DND-41 (cell line): ENCODE data around the gene POLR2B.
A peak's percentile ranks its signal among the peaks of the same experiment; 100 is the strongest.

Experiments
- ATAC-seq: fragments of 200-7000 bp; cut with Tn5 transposase; 3 replicates; pipeline ENCODE4 v1.9.1; 2021; ENCODE audit warnings: low read depth; ENCODE audit not compliant: insufficient read depth
- DNase-seq: peaks from one replicate; pipeline ENCODE4 v3.0.0-alpha.2; 2020
- H2AFZ ChIP-seq: 2 replicates; pipeline ENCODE4 v1.6.0; 2012; ENCODE audit warnings: low read depth, low read length
- H3K27ac ChIP-seq: 2 replicates; pipeline ENCODE4 v1.5.1; 2012; ENCODE audit warnings: low read length, inconsistent platforms
- H3K27me3 ChIP-seq: fragments of 200-600 bp; sonication (generic); 2 replicates; pipeline ENCODE4 v1.6.0; 2012; ENCODE audit warnings: low read length, mild to moderate bottlenecking, inconsistent platforms; ENCODE audit not compliant: insufficient read depth, poor library complexity
- H3K36me3 ChIP-seq: 2 replicates; pipeline ENCODE4 v1.5.1; 2012; ENCODE audit warnings: low read length, inconsistent platforms; ENCODE audit not compliant: insufficient read depth
- H3K4me1 ChIP-seq: 2 replicates; pipeline ENCODE4 v1.5.1; 2012; ENCODE audit warnings: mild to moderate bottlenecking, low read length; ENCODE audit not compliant: insufficient read depth
- H3K4me2 ChIP-seq: 2 replicates; pipeline ENCODE4 v1.6.0; 2012; ENCODE audit warnings: mild to moderate bottlenecking, moderate library complexity, low read length, inconsistent platforms; ENCODE audit not compliant: insufficient read depth
- H3K4me3 ChIP-seq, 2 experiments: fragments of 200-600 bp in 1 of 2; shearing (Covaris generic) in 1 of 2; 2 replicates each; pipeline ENCODE4 v1.5.1; 2012 to 2016; ENCODE audit warnings: inconsistent platforms in 2 of 2, low read length in 2 of 2, mild to moderate bottlenecking in 2 of 2, low read depth in 1 of 2, moderate library complexity in 1 of 2
- H3K79me2 ChIP-seq: 2 replicates; pipeline ENCODE4 v1.6.0; 2012; ENCODE audit warnings: low read length, inconsistent platforms; ENCODE audit not compliant: insufficient read depth
- H3K9ac ChIP-seq: 2 replicates; pipeline ENCODE4 v1.6.0; 2012; ENCODE audit warnings: low read depth, mild to moderate bottlenecking, inconsistent platforms, low read length, moderate library complexity
- H3K9me3 ChIP-seq: 2 replicates; pipeline ENCODE4 v1.5.1; 2012; ENCODE audit warnings: low read length, moderate library complexity, mild to moderate bottlenecking, inconsistent platforms; ENCODE audit not compliant: insufficient read depth, severe bottlenecking
- H4K20me1 ChIP-seq: 2 replicates; pipeline ENCODE4 v1.6.0; 2012; ENCODE audit warnings: low read length; ENCODE audit not compliant: insufficient read depth
- CTCF ChIP-seq: IDR thresholded peaks from 2 replicates; pipeline ENCODE4 v1.5.1; 2012; ENCODE audit warnings: borderline replicate concordance, low read length, moderate library complexity, mild to moderate bottlenecking; ENCODE audit not compliant: poor library complexity, severe bottlenecking; ENCODE audit errors: extremely low read depth
- EZH2 ChIP-seq: IDR thresholded peaks from 3 replicates; pipeline ENCODE4 v1.6.1; 2012; ENCODE audit warnings: borderline replicate concordance, low read depth, mild to moderate bottlenecking, moderate library complexity, low read length, inconsistent platforms; ENCODE audit not compliant: severe bottlenecking

The POLR2B gene

GRCh38 chr4:57037982-57038604 lies 59.4 kb downstream of the POLR2B start:
- H3K27me3 ChIP-seq: no peaks in the 10 kb centered on the region
- H4K20me1 ChIP-seq: no peaks in the 10 kb centered on the region
- no peaks in the 10 kb centered on the region for H3K79me2 ChIP-seq
- ATAC-seq (0 out of 3 replicates have a peak, but pooled peaks have one; percentile 40), DNase-seq (peak; percentile 19)
- no peak overlapping the region for H3K9ac ChIP-seq
- TF ChIP-seq EZH2 (no peak), CTCF (peak; percentile 63)
- H3K4me1 ChIP-seq: no peaks in the 10 kb centered on the region
- no peak overlapping the region for H3K4me3 ChIP-seq
- H3K4me2 ChIP-seq: no peak overlapping the region
- no peak overlapping the region for H2AFZ ChIP-seq
- no peaks in the 10 kb centered on the region for H3K9me3 ChIP-seq
- H3K36me3 ChIP-seq: no peaks in the 10 kb centered on the region
- no peak overlapping the region for H3K27ac ChIP-seq

GRCh38 chr4:57039345-57039744 lies 60.6 kb downstream of the POLR2B start:
- Histone ChIP-seq H3K4me1 (no peaks in the 10 kb centered on the region), H3K36me3 (no peaks in the 10 kb centered on the region), H3K27ac (no peak overlapping the region), H2AFZ (no peak overlapping the region), H4K20me1 (no peaks in the 10 kb centered on the region), H3K79me2 (no peaks in the 10 kb centered on the region), H3K9me3 (no peaks in the 10 kb centered on the region), H3K9ac (no peak overlapping the region), H3K4me3 (no peak overlapping the region), H3K27me3 (no peaks in the 10 kb centered on the region), H3K4me2 (no peak overlapping the region)
- TF ChIP-seq CTCF (no peak), EZH2 (no peak)
- DNase-seq (no peak), ATAC-seq (no peak)

- H3K79me2 ChIP-seq: no peaks in the 10 kb centered on the region
- no peaks in the 10 kb centered on the region for H3K9me3 ChIP-seq
- no peaks in the 10 kb centered on the region for H3K36me3 ChIP-seq
- H4K20me1 ChIP-seq: no peaks in the 10 kb centered on the region
- no peak overlapping the region for H3K9ac ChIP-seq
- TF ChIP-seq EZH2: no peak
- no peak for TF ChIP-seq CTCF
- no peak overlapping the region for H3K27ac ChIP-seq
- ATAC-seq (no peak), DNase-seq (no peak)
- H3K4me2 ChIP-seq: no peak overlapping the region
- H3K4me3 ChIP-seq: no peak overlapping the region
- no peaks in the 10 kb centered on the region for H3K4me1 ChIP-seq
- no peaks in the 10 kb centered on the region for H3K27me3 ChIP-seq
- H2AFZ ChIP-seq: no peak overlapping the region
These were observed 61.8 kb downstream of the POLR2B start for GRCh38 chr4:57040510-57040909.
